ENCODE measurements around the gene LCN10. TPM values are rescaled to one million over a fixed set of nuclear protein-coding genes. Genes with fewer than 3 reads are reported as not detected.

The LCN10 gene
- total and polyA plus RNA-seq, 9 of the 15 experiments (the other 6 are each of a cell fraction or from before 2014, with no cell fraction given), result 0.10 to 0.21 (median 0.14) TPM; not detected in 6

- TF ChIP-seq SIX5 (IDR thresholded peaks at IDR 0.05; ENCODE audit: borderline replicate concordance in 1 of 2, insufficient read depth in 1 of 2, low read depth in 1 of 2, low read length in 2 of 2) (no peak), DPF2 (IDR thresholded peaks at IDR 0.05) (no peak), KLF6 (CRISPR knock-in tag; IDR thresholded peaks at IDR 0.05; ENCODE audit: borderline replicate concordance) (no peak), CEBPG (CRISPR knock-in tag; IDR thresholded peaks at IDR 0.05) (no peak), CEBPG (tag; conservative IDR thresholded peaks at IDR 0.05 in 1 of 2, IDR thresholded peaks at IDR 0.05 in 1 of 2) (no peak), ZNF408 (CRISPR knock-in tag; IDR thresholded peaks at IDR 0.05; ENCODE audit: low read depth) (no peak), GATA2 (CRISPR knock-in tag; IDR thresholded peaks at IDR 0.05) (no peak), RFX7 (CRISPR knock-in tag; IDR thresholded peaks at IDR 0.05) (no peak), ZBTB7A (IDR thresholded peaks at IDR 0.05; ENCODE audit: borderline replicate concordance, control insufficient read depth, low read depth, low read length) (no peak), EHMT2 (IDR thresholded peaks at IDR 0.05) (no peak), ZNF398 (CRISPR knock-in tag; IDR thresholded peaks at IDR 0.05) (no peak), TRIM28 (IDR thresholded peaks at IDR 0.05) (no peak), KAT2B (IDR thresholded peaks at IDR 0.05; ENCODE audit: low read depth, low read length) (no peak), WHSC1 (IDR thresholded peaks at IDR 0.05; ENCODE audit: low read length) (no peak), PML (IDR thresholded peaks at IDR 0.05; ENCODE audit: low read length) (0 out of 2 replicates have a peak, but pooled peaks have one; percentile 9), ZNF695 (CRISPR knock-in tag; IDR thresholded peaks at IDR 0.05) (no peak), SMC3 (conservative IDR thresholded peaks at IDR 0.05; ENCODE audit: insufficient read depth, low read depth, low read length) (no peak), BRD4 (IDR thresholded peaks at IDR 0.05) (no peak), IFI16 (CRISPR knock-in tag; IDR thresholded peaks at IDR 0.05) (no peak), PTBP1 (IDR thresholded peaks at IDR 0.05; ENCODE audit: low read depth, low read length) (no peak), POLR2H (tag; IDR thresholded peaks at IDR 0.05; ENCODE audit: low read depth) (no peak)
- TF ChIP-seq, protein P1, sequence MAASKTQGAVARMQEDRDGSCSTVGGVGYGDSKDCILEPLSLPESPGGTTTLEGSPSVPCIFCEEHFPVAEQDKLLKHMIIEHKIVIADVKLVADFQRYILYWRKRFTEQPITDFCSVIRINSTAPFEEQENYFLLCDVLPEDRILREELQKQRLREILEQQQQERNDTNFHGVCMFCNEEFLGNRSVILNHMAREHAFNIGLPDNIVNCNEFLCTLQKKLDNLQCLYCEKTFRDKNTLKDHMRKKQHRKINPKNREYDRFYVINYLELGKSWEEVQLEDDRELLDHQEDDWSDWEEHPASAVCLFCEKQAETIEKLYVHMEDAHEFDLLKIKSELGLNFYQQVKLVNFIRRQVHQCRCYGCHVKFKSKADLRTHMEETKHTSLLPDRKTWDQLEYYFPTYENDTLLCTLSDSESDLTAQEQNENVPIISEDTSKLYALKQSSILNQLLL (CRISPR knock-in tag; IDR thresholded peaks at IDR 0.05; ENCODE audit: borderline replicate concordance), result no peak
- TF ChIP-seq, protein P2, sequence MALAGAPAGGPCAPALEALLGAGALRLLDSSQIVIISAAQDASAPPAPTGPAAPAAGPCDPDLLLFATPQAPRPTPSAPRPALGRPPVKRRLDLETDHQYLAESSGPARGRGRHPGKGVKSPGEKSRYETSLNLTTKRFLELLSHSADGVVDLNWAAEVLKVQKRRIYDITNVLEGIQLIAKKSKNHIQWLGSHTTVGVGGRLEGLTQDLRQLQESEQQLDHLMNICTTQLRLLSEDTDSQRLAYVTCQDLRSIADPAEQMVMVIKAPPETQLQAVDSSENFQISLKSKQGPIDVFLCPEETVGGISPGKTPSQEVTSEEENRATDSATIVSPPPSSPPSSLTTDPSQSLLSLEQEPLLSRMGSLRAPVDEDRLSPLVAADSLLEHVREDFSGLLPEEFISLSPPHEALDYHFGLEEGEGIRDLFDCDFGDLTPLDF (CRISPR knock-in tag; IDR thresholded peaks at IDR 0.05), result no peak
- TF ChIP-seq, protein P3, sequence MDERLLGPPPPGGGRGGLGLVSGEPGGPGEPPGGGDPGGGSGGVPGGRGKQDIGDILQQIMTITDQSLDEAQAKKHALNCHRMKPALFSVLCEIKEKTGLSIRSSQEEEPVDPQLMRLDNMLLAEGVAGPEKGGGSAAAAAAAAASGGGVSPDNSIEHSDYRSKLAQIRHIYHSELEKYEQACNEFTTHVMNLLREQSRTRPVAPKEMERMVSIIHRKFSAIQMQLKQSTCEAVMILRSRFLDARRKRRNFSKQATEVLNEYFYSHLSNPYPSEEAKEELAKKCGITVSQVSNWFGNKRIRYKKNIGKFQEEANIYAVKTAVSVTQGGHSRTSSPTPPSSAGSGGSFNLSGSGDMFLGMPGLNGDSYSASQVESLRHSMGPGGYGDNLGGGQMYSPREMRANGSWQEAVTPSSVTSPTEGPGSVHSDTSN (CRISPR knock-in tag; IDR thresholded peaks at IDR 0.05; ENCODE audit: low read depth), result no peak
- TF ChIP-seq, protein P3 (tag; conservative IDR thresholded peaks at IDR 0.05; ENCODE audit: low read depth), result no peak
These were observed 18.8 kb downstream of the LCN10 start (continued) for GRCh38 chr9:136723989-136724388.
